ENCODE results near the gene YWHAG. TPM values are rescaled to one million over a fixed set of nuclear protein-coding genes. Genes with fewer than 3 reads are reported as not detected.

The YWHAG gene
- total and polyA plus RNA-seq, 11 donors: 85.5 to 282 (median 189) TPM

GRCh38 chr7:76329479-76329878 is 29.3 kb downstream of the YWHAG start:
- intact Hi-C loops (cut with DNase I): no loop called here
- no peak for ATAC-seq

GRCh38 chr7:76328389-76328788 is 30.4 kb downstream of the YWHAG start:
- ATAC-seq (peak in 1 of 4 donors; percentile 49), DNase-seq (no peak)
- H3K36me3 ChIP-seq: peaks cover 3 to 78% (median 50%) of the 10 kb centered on the region in 9 donors
- no peak overlapping the region for H3K4me3 ChIP-seq
- no peaks in the 10 kb centered on the region for H3K9me3 ChIP-seq
- 52 to 79% (median 75%) methylated on average over 15 of the region's 15 CpGs for WGBS, 4 donors
- no peak for TF ChIP-seq CTCF (IDR thresholded peaks at IDR 0.05)
- no peak for TF ChIP-seq POLR2A (IDR thresholded peaks at IDR 0.05)
- intact Hi-C loops (cut with DNase I): no loop called here
- no peaks in the 10 kb centered on the region for H3K27me3 ChIP-seq
- H3K4me1 ChIP-seq: peaks cover 0 to 75% (median 48%) of the 10 kb centered on the region in 12 donors
- peak overlapping the region in 6 of 12 donors; percentile 2 to 64 (median 20) for H3K27ac ChIP-seq

More at GRCh38 chr7:76329479-76329878, 29.3 kb downstream of the YWHAG start:
- Histone ChIP-seq H3K27ac (peak overlapping the region in 2 of 12 donors; percentile 11 to 90), H3K4me3 (no peak overlapping the region), H3K4me1 (peaks cover 3 to 82% (median 55%) of the 10 kb centered on the region in 12 donors), H3K27me3 (no peaks in the 10 kb centered on the region), H3K36me3 (peaks cover 3 to 73% (median 48%) of the 10 kb centered on the region in 9 donors), H3K9me3 (no peaks in the 10 kb centered on the region)
- WGBS, 4 donors: 90 to 95% (median 94%) methylated on average over 29 of the region's 29 CpGs
- no peak for DNase-seq
- TF ChIP-seq POLR2A (IDR thresholded peaks at IDR 0.05): no peak
- TF ChIP-seq CTCF (IDR thresholded peaks at IDR 0.05): no peak

- intact Hi-C loops (cut with DNase I): no loop called here
- H3K27me3 ChIP-seq: no peaks in the 10 kb centered on the region
- ATAC-seq (no peak), DNase-seq (peak in 1 of 5 donors; percentile 4)
- no peaks in the 10 kb centered on the region for H3K9me3 ChIP-seq
- WGBS, 4 donors: 42 to 51% (median 47%) methylated on average over 7 of the region's 7 CpGs
- peak overlapping the region in 8 of 12 donors; percentile 11 to 64 (median 26) for H3K27ac ChIP-seq
- peaks cover 3 to 78% (median 50%) of the 10 kb centered on the region in 9 donors for H3K36me3 ChIP-seq
- no peak overlapping the region for H3K4me3 ChIP-seq
- TF ChIP-seq POLR2A (IDR thresholded peaks at IDR 0.05) (no peak), CTCF (IDR thresholded peaks at IDR 0.05) (no peak)
- H3K4me1 ChIP-seq: peaks cover 0 to 75% (median 46%) of the 10 kb centered on the region in 12 donors
These were observed 31.2 kb downstream of the YWHAG start for GRCh38 chr7:76327610-76328009.

GRCh38 chr7:76326646-76327233 is 32.1 kb downstream of the YWHAG start:
- H3K27me3 ChIP-seq: no peaks in the 10 kb centered on the region
- WGBS, 4 donors: 30 to 45% (median 42%) methylated on average over 5 of the region's 5 CpGs
- intact Hi-C loops (cut with DNase I): no loop called here
- H3K36me3 ChIP-seq: peaks cover 3 to 81% (median 50%) of the 10 kb centered on the region in 9 donors
- peak overlapping the region in 7 of 12 donors; percentile 13 to 68 (median 42) for H3K27ac ChIP-seq
- peak in 1 of 5 donors; percentile 4 for DNase-seq
- H3K4me1 ChIP-seq: peaks cover 0 to 75% (median 43%) of the 10 kb centered on the region in 12 donors
- H3K4me3 ChIP-seq: no peak overlapping the region
- no peaks in the 10 kb centered on the region for H3K9me3 ChIP-seq
- ATAC-seq: peak in 1 of 4 donors; percentile 10
- no peak for TF ChIP-seq CTCF (IDR thresholded peaks at IDR 0.05)
- TF ChIP-seq POLR2A (IDR thresholded peaks at IDR 0.05): no peak

Data from heart left ventricle (tissue), 16 donors.